ENCODE measurements around the gene ENDOV. TPM values are rescaled to one million over a fixed set of nuclear protein-coding genes. Genes with fewer than 3 reads are reported as not detected.
A peak's percentile ranks its signal among the peaks of the same experiment; 100 is the strongest.

ENDOV gene
- total and polyA plus RNA-seq, 2 donors (not counting 1 experiment from before 2014, with no cell fraction given): 13.1 to 28.7 TPM

GRCh38 chr17:80413771-80414507 is 1.0 kb upstream of the ENDOV start:
- Histone ChIP-seq H3K4me1 (ENCODE audit: control insufficient read depth, extremely low read depth, insufficient read depth, low read length) (peaks cover 7% of the 10 kb centered on the region), H3K79me2 (ENCODE audit: control insufficient read depth, insufficient read depth, low read length) (peaks cover 13% of the 10 kb centered on the region), H3K9me3 (ENCODE audit: control insufficient read depth, insufficient read depth, low read depth, low read length) (no peaks in the 10 kb centered on the region), H3K27ac (ENCODE audit: insufficient read depth, low read length) (no peak overlapping the region), H2AFZ (ENCODE audit: low read length) (peak overlapping the region; percentile 89), H3K4me2 (ENCODE audit: extremely low read depth, insufficient read depth, low read length) (peak overlapping the region; percentile 85), H3K27me3 (ENCODE audit: control insufficient read depth, insufficient read depth, low read length) (no peaks in the 10 kb centered on the region), H3K9ac (ENCODE audit: insufficient read depth, low read length) (no peak overlapping the region), H4K20me1 (ENCODE audit: control insufficient read depth, extremely low read depth, insufficient read depth, low read length) (no peaks in the 10 kb centered on the region), H3K36me3 (ENCODE audit: control insufficient read depth, insufficient read depth, low read length) (peaks cover 8% of the 10 kb centered on the region), H3K4me3 (replicated peaks in 1 of 4; ENCODE audit: control extremely low read depth in 1 of 4, insufficient read depth in 1 of 4, low read depth in 3 of 4, low read length in 4 of 4) (peak overlapping the region; percentile 87 to 100 (median 98))
- no peak for TF ChIP-seq CTCF (conservative IDR thresholded peaks at IDR 0.05 in 1 of 2, IDR thresholded peaks at IDR 0.05 in 1 of 2; ENCODE audit: low read depth in 1 of 2, low read length in 2 of 2)
- TF ChIP-seq EZH2 (IDR thresholded peaks at IDR 0.05; ENCODE audit: low read length, missing control alignments): no peak
- DNase-seq (ENCODE audit: low read depth in 2 of 2): no peak

DNA sequence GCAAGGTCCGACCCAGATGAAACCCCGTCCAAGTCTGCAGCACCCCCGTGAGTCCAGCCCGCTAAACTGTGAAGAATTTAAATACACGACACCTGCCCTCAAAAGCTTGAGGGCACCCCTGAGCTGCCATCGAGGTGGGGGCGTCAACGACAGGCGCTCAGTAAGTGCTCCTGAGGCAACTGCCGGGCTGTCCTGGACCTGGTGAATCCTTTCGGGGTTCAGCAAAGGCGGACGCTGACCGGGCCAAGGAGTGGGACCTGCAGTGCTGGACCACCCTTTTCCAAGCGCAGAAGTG is 512 bp upstream of the ENDOV start:
- Histone ChIP-seq H3K36me3 (ENCODE audit: control insufficient read depth, insufficient read depth, low read length) (peaks cover 11% of the 10 kb centered on the region), H3K9ac (ENCODE audit: insufficient read depth, low read length) (peak overlapping the region; percentile 100), H3K4me2 (ENCODE audit: extremely low read depth, insufficient read depth, low read length) (peak overlapping the region; percentile 85), H3K79me2 (ENCODE audit: control insufficient read depth, insufficient read depth, low read length) (peaks cover 13% of the 10 kb centered on the region), H4K20me1 (ENCODE audit: control insufficient read depth, extremely low read depth, insufficient read depth, low read length) (no peaks in the 10 kb centered on the region), H3K4me1 (ENCODE audit: control insufficient read depth, extremely low read depth, insufficient read depth, low read length) (peaks cover 7% of the 10 kb centered on the region), H3K9me3 (ENCODE audit: control insufficient read depth, insufficient read depth, low read depth, low read length) (no peaks in the 10 kb centered on the region), H3K27me3 (ENCODE audit: control insufficient read depth, insufficient read depth, low read length) (no peaks in the 10 kb centered on the region), H2AFZ (ENCODE audit: low read length) (peak overlapping the region; percentile 89), H3K4me3 (replicated peaks in 1 of 4; ENCODE audit: control extremely low read depth in 1 of 4, insufficient read depth in 1 of 4, low read depth in 3 of 4, low read length in 4 of 4) (peak overlapping the region; percentile 87 to 100 (median 98)), H3K27ac (ENCODE audit: insufficient read depth, low read length) (peak overlapping the region; percentile 100)
- peak; percentile 8 to 14 for DNase-seq (ENCODE audit: low read depth in 2 of 2)
- no peak for TF ChIP-seq CTCF (conservative IDR thresholded peaks at IDR 0.05 in 1 of 2, IDR thresholded peaks at IDR 0.05 in 1 of 2; ENCODE audit: low read depth in 1 of 2, low read length in 2 of 2)
- TF ChIP-seq EZH2 (IDR thresholded peaks at IDR 0.05; ENCODE audit: low read length, missing control alignments): no peak

- Histone ChIP-seq H3K4me3 (replicated peaks in 1 of 4; ENCODE audit: control extremely low read depth in 1 of 4, insufficient read depth in 1 of 4, low read depth in 3 of 4, low read length in 4 of 4) (peak overlapping the region; percentile 87 to 100 (median 98)), H3K79me2 (ENCODE audit: control insufficient read depth, insufficient read depth, low read length) (peaks cover 13% of the 10 kb centered on the region), H3K9me3 (ENCODE audit: control insufficient read depth, insufficient read depth, low read depth, low read length) (no peaks in the 10 kb centered on the region), H4K20me1 (ENCODE audit: control insufficient read depth, extremely low read depth, insufficient read depth, low read length) (no peaks in the 10 kb centered on the region), H3K36me3 (ENCODE audit: control insufficient read depth, insufficient read depth, low read length) (peaks cover 11% of the 10 kb centered on the region), H3K9ac (ENCODE audit: insufficient read depth, low read length) (peak overlapping the region; percentile 100), H2AFZ (ENCODE audit: low read length) (peak overlapping the region; percentile 89), H3K27me3 (ENCODE audit: control insufficient read depth, insufficient read depth, low read length) (no peaks in the 10 kb centered on the region), H3K27ac (ENCODE audit: insufficient read depth, low read length) (peak overlapping the region; percentile 100), H3K4me1 (ENCODE audit: control insufficient read depth, extremely low read depth, insufficient read depth, low read length) (peaks cover 7% of the 10 kb centered on the region), H3K4me2 (ENCODE audit: extremely low read depth, insufficient read depth, low read length) (peak overlapping the region; percentile 93)
- TF ChIP-seq CTCF (conservative IDR thresholded peaks at IDR 0.05 in 1 of 2, IDR thresholded peaks at IDR 0.05 in 1 of 2; ENCODE audit: low read depth in 1 of 2, low read length in 2 of 2): no peak
- TF ChIP-seq EZH2 (IDR thresholded peaks at IDR 0.05; ENCODE audit: low read length, missing control alignments): no peak
- DNase-seq (ENCODE audit: low read depth in 2 of 2): no peak
Observed at GRCh38 chr17:80415626-80416137, 715 bp downstream of the ENDOV start.

All from fibroblast of lung (primary cell).